ENCODE measurements around the gene TFF3. TPM values are rescaled to one million over a fixed set of nuclear protein-coding genes. Genes with fewer than 3 reads are reported as not detected.

Gene TFF3
- total RNA-seq, 2 donors from 2014 or later: 5.5 TPM; not detected in 1

DNA sequence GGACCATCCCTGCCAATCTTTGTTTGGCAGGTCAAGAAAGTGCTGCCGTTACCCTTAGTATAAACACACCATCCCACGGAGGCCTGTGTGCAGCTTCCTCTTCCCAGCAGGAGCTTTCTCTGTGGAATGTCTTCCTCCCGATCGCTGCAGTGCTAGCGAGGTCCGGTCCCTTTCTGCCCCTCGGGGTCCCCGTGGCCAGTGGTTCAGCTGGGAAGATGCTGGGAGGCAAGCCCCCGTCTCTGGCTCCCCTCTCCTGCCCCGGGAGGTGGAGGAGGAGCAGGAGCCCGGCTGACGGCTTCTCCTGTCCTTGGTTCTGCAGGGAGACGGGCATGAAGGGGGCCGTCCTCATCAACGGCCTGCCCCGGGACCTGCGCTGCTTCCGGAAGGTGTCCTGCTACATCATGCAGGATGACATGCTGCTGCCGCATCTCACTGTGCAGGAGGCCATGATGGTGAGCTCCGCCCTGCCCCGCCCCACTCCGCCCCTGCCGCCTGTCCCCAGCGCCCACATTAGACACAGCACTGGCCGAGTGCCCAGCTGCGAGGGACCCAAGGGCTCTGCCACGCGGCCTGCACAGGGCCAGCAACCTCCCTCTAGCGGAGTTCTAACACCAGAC lies 42.1 kb downstream of the TFF3 start:
- no peak for DNase-seq
- peaks cover 2% of the 10 kb centered on the region for H3K36me3 Mint-ChIP-seq (ENCODE audit: low read depth)
- no peak overlapping the region for H3K27ac Mint-ChIP-seq
- Histone ChIP-seq H3K27me3 (ENCODE audit: control insufficient read depth, insufficient read depth, low read length, poor library complexity, severe bottlenecking) (no peaks in the 10 kb centered on the region), H3K9ac (ENCODE audit: extremely low read depth, low read length, poor library complexity, severe bottlenecking) (no peak overlapping the region), H3K36me3 (ENCODE audit: control insufficient read depth, insufficient read depth, low read length) (no peaks in the 10 kb centered on the region), H3K4me1 (ENCODE audit: control insufficient read depth, insufficient read depth, low read length) (no peaks in the 10 kb centered on the region), H3K9me3 (ENCODE audit: control insufficient read depth, low read length) (no peaks in the 10 kb centered on the region), H3K4me3 (ENCODE audit: low read length) (no peak overlapping the region), H3K27ac (ENCODE audit: low read depth, low read length) (no peak overlapping the region)
- no peaks in the 10 kb centered on the region for H3K27me3 Mint-ChIP-seq (ENCODE audit: insufficient read depth)
- no peaks in the 10 kb centered on the region for H3K9me3 Mint-ChIP-seq
- H3K4me3 Mint-ChIP-seq: no peak overlapping the region
- WGBS, 2 experiments (ENCODE audit: insufficient coverage in 1 of 2, insufficient read length in 1 of 2): 90 to 93% methylated on average over 13 to 29 of the region's 29 CpGs
- H3K4me1 Mint-ChIP-seq: peaks cover 4% of the 10 kb centered on the region
- TF ChIP-seq, protein P1, sequence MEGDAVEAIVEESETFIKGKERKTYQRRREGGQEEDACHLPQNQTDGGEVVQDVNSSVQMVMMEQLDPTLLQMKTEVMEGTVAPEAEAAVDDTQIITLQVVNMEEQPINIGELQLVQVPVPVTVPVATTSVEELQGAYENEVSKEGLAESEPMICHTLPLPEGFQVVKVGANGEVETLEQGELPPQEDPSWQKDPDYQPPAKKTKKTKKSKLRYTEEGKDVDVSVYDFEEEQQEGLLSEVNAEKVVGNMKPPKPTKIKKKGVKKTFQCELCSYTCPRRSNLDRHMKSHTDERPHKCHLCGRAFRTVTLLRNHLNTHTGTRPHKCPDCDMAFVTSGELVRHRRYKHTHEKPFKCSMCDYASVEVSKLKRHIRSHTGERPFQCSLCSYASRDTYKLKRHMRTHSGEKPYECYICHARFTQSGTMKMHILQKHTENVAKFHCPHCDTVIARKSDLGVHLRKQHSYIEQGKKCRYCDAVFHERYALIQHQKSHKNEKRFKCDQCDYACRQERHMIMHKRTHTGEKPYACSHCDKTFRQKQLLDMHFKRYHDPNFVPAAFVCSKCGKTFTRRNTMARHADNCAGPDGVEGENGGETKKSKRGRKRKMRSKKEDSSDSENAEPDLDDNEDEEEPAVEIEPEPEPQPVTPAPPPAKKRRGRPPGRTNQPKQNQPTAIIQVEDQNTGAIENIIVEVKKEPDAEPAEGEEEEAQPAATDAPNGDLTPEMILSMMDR (conservative IDR thresholded peaks at IDR 0.05): no peak

DNA sequence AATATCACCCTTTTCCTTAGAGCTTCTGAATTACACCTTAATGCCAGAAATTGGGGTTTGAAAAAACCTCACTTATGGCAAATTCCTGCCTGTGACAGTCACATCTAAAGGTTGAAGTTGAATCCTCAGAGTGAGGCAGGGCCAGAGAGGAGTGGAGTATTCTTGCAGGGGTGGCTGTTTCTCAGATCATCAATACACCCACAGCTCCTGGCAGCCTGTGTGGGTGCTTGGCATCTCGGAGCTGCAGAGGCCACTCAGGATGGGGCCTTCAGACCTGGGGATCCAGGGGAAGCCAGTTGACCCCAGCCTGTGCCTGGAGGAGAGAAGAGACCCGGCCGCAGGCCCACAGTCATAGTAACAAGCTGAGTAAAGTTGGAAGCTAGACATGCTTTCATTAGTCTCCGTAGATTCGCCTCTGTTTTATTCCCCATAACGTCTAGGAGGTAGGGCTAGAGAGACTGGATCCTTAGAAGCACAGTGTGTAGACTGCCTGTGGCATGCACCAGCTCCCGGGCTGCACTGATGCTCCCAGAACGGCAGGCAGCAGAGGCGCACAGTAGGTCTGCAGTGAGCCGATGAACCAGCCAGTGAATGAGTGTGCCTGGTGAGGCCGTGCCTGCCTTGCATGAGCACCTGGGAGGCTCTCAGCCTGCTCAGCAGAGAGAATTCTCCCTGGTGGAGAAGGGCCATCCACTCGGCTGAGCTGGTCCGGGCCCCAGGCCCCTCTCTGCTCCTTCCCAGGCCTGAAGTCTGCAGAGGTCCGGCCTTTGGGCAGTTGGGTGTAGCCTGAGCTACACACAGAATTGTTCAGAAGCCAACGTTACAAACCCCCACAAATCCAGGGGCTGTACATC lies 42.9 kb downstream of the TFF3 start:
- H3K36me3 Mint-ChIP-seq (ENCODE audit: low read depth): peaks cover 2% of the 10 kb centered on the region
- no peaks in the 10 kb centered on the region for H3K4me1 ChIP-seq (ENCODE audit: control insufficient read depth, insufficient read depth, low read length)
- H3K27me3 Mint-ChIP-seq (ENCODE audit: insufficient read depth): no peaks in the 10 kb centered on the region
- WGBS, 2 experiments (ENCODE audit: insufficient coverage in 1 of 2, insufficient read length in 1 of 2): 86 to 91% methylated on average over 11 to 15 of the region's 15 CpGs
- H3K4me3 Mint-ChIP-seq: no peak overlapping the region
- H3K36me3 ChIP-seq (ENCODE audit: control insufficient read depth, insufficient read depth, low read length): no peaks in the 10 kb centered on the region
- H3K4me1 Mint-ChIP-seq: peaks cover 4% of the 10 kb centered on the region
- no peaks in the 10 kb centered on the region for H3K9me3 ChIP-seq (ENCODE audit: control insufficient read depth, low read length)
- H3K27ac Mint-ChIP-seq: no peak overlapping the region
- H3K9me3 Mint-ChIP-seq: no peaks in the 10 kb centered on the region
- H3K9ac ChIP-seq (ENCODE audit: extremely low read depth, low read length, poor library complexity, severe bottlenecking): no peak overlapping the region
- no peak for DNase-seq
- no peak overlapping the region for H3K4me3 ChIP-seq (ENCODE audit: low read length)
- H3K27me3 ChIP-seq (ENCODE audit: control insufficient read depth, insufficient read depth, low read length, poor library complexity, severe bottlenecking): no peaks in the 10 kb centered on the region
- no peak overlapping the region for H3K27ac ChIP-seq (ENCODE audit: low read depth, low read length)
- TF ChIP-seq, protein P1 (conservative IDR thresholded peaks at IDR 0.05): no peak

DNA sequence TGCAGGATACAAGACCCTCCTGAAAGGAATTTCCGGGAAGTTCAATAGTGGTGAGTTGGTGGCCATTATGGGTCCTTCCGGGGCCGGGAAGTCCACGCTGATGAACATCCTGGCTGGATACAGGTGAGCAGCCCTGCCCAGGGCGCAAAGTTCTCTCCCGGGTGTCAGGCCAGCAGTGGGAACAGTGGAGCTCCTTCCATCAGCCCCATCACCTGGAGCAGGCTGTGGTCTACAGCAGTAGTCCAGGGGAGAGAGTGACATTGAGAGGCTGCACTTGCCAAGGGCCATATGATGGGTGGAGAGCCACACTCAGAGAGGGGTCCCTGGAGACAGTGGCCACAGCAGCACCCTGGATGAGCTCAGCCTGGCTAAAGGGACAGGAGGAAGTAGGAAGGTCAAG lies 44.1 kb downstream of the TFF3 start:
- peaks cover 4% of the 10 kb centered on the region for H3K4me1 Mint-ChIP-seq
- H3K4me3 Mint-ChIP-seq: no peak overlapping the region

More for the DNA sequence above, 44.1 kb downstream of the TFF3 start:
- peaks cover 2% of the 10 kb centered on the region for H3K36me3 Mint-ChIP-seq (ENCODE audit: low read depth)
- H3K27ac Mint-ChIP-seq: no peak overlapping the region
- WGBS, 2 experiments (ENCODE audit: insufficient coverage in 1 of 2, insufficient read length in 1 of 2): 88 to 97% methylated on average over 5 to 6 of the region's 6 CpGs
- H3K4me1 ChIP-seq (ENCODE audit: control insufficient read depth, insufficient read depth, low read length): no peaks in the 10 kb centered on the region
- H3K27ac ChIP-seq (ENCODE audit: low read depth, low read length): no peak overlapping the region
- no peaks in the 10 kb centered on the region for H3K9me3 Mint-ChIP-seq
- H3K4me3 ChIP-seq (ENCODE audit: low read length): no peak overlapping the region
- H3K9ac ChIP-seq (ENCODE audit: extremely low read depth, low read length, poor library complexity, severe bottlenecking): no peak overlapping the region
- H3K9me3 ChIP-seq (ENCODE audit: control insufficient read depth, low read length): no peaks in the 10 kb centered on the region
- no peak for DNase-seq
- H3K36me3 ChIP-seq (ENCODE audit: control insufficient read depth, insufficient read depth, low read length): no peaks in the 10 kb centered on the region
- TF ChIP-seq, protein P1 (conservative IDR thresholded peaks at IDR 0.05): no peak
- no peaks in the 10 kb centered on the region for H3K27me3 ChIP-seq (ENCODE audit: control insufficient read depth, insufficient read depth, low read length, poor library complexity, severe bottlenecking)
- H3K27me3 Mint-ChIP-seq (ENCODE audit: insufficient read depth): no peaks in the 10 kb centered on the region
